H1 (cell line): ENCODE measurements around the gene PCNX1. TPM values are rescaled to one million over a fixed set of nuclear protein-coding genes. Genes with fewer than 3 reads are reported as not detected.

Source experiments
- GABPA ChIP-seq: IDR thresholded peaks from 2 replicates; pipeline ENCODE4 v1.6.1; 2011; ENCODE audit warnings: mild to moderate bottlenecking, low read length, moderate library complexity, borderline replicate concordance; ENCODE audit not compliant: insufficient read depth
- RAD21 ChIP-seq, 2 experiments: IDR thresholded peaks in 1 of 2; conservative IDR thresholded peaks in 1 of 2; 2 replicates each; pipeline ENCODE4 v1.6.1; 2011; ENCODE audit warnings: low read depth in 2 of 2, low read length in 2 of 2, improper control_type of control experiment in 1 of 2, inconsistent platforms in 1 of 2, mild to moderate bottlenecking in 1 of 2, moderate library complexity in 1 of 2
- RBBP5 ChIP-seq: IDR thresholded peaks from 2 replicates; pipeline ENCODE4 v1.7.1; 2012; ENCODE audit warnings: low read depth, mild to moderate bottlenecking, inconsistent platforms, low read length, moderate library complexity, borderline replicate concordance
- SIX5 ChIP-seq: IDR thresholded peaks from 2 replicates; pipeline ENCODE4 v1.6.1; 2011; ENCODE audit warnings: mild to moderate bottlenecking, low read depth, low read length
- SRF ChIP-seq: IDR thresholded peaks from 2 replicates; pipeline ENCODE4 v1.6.1; 2011; ENCODE audit warnings: mild to moderate bottlenecking, low read depth, low read length, moderate library complexity
- TCF12 ChIP-seq: IDR thresholded peaks from 2 replicates; pipeline ENCODE4 v1.6.1; 2011; ENCODE audit warnings: low read depth, mild to moderate bottlenecking, low read length
- polyA plus RNA-seq, 7 experiments: library from polyadenylated mRNA; depleted of rRNA in 3 of 7; stranded (reverse) in 5 of 7; unstranded in 2 of 7; fragments of >200 nt in 5 of 7; fragments of 200-250 nt in 2 of 7; gene quantifications; 1 replicate in 5 of 7; 2 replicates in 1 of 7; 4 replicates in 1 of 7; pipeline versions ENCODE4 v1.2.1 to v1.2.3, GENCODE V29; 2011 to 2013; ENCODE audit warnings: missing spikeins in 2 of 7, mixed read lengths in 2 of 7
- small RNA-seq: library from polyadenylated mRNA; stranded (forward); fragments of <200 nt; extraction: miRNeasy Mini kit (QIAGEN cat#:217004); gene quantifications from one replicate; pipeline ENCODE3, GENCODE V24; 2013; ENCODE audit not compliant: insufficient read depth
- total RNA-seq: library from RNA; stranded (reverse); fragmentation: NEBNext Ultra II Directional; extraction: Animal tissue kit (Norgen Biotek cat#: 25700); gene quantifications from 2 replicates; pipeline ENCODE4 v1.2.1, GENCODE V29; 2021

Gene PCNX1
- total and polyA plus RNA-seq, 2 of the 8 experiments (the other 6 are each of a cell fraction or from before 2014, with no cell fraction given), result 37.7 to 53.2 TPM

DNA sequence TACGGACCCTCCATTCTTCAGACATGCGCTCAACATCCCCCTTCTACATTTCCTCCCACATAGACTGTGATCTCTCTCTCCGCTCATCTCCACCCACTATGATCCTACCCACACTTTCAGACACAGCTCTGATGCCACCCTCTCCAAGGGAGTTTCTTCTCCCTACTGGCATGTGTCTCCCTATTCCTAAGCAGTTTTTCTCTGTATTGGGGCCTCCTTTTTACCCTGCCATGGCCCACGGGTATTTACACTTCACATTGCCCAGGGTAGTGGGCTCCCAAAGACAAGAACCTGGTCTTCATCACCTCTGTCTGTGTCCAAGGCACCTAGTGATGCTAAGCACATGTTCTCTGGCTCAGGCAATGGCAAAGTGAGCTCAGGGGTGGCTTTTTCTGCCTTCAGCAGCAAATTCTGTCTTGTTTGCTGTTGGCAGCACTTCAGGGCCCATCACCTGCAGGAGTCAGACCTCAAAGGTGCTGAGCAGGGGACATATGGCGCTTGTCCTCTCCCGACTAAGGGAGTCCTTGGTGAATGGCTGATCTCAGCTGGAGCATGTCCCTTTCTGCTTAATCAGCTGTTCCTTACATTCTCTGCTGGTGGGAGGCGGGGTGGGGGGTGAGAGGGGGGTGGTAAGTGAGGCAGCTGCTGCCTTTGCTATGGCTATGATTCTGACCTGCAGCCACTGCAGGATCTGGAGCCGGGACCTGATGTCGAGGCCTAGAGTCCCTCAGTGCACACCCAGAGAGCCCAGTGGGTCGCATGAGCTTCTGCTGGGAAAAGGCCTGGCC lies 256.8 kb downstream of the PCNX1 start (continued):
- TF ChIP-seq RAD21 (IDR thresholded peaks at IDR 0.05 in 1 of 2, conservative IDR thresholded peaks at IDR 0.05 in 1 of 2; ENCODE audit: low read depth in 2 of 2, low read length in 2 of 2), result no peak
- no peak for TF ChIP-seq GABPA
- no peak for TF ChIP-seq SIX5
- TF ChIP-seq SRF, result no peak
- no peak for TF ChIP-seq TCF12
- TF ChIP-seq RBBP5, result no peak

Small RNA genes lying within 50 kb of the gene (small RNA-seq; reads per million reads assigned to genes)
- gene AC005230.1, result not detected
- gene GTF3AP2, result not detected

Other genes with a start within 250 kb of the PCNX1 start
- gene MAP3K9, start 97.9 kb upstream of the PCNX1 start, total RNA-seq, result 23.7 and 24.7 TPM in 2 replicates
- gene MAP3K9, start 97.9 kb upstream of the PCNX1 start, polyA plus RNA-seq (2011; rRNA removed), result 9.7 and 9.8 TPM in 2 replicates